HG03565 (cell line): ENCODE data around the gene SKAP1.

Experiments
- ATAC-seq: cut with Tn5 transposase; IDR thresholded peaks from one replicate; pipeline ENCODE4 v1.9.1; 2021; ENCODE audit warnings: mild to moderate bottlenecking, moderate library complexity; ENCODE audit not compliant: unreplicated experiment

SKAP1 gene

GRCh38 chr17:48084932-48085331 is 345.1 kb downstream of the SKAP1 start:
- no peak for ATAC-seq
